ENCODE measurements around the gene RNF130.

RNF130 gene

DNA sequence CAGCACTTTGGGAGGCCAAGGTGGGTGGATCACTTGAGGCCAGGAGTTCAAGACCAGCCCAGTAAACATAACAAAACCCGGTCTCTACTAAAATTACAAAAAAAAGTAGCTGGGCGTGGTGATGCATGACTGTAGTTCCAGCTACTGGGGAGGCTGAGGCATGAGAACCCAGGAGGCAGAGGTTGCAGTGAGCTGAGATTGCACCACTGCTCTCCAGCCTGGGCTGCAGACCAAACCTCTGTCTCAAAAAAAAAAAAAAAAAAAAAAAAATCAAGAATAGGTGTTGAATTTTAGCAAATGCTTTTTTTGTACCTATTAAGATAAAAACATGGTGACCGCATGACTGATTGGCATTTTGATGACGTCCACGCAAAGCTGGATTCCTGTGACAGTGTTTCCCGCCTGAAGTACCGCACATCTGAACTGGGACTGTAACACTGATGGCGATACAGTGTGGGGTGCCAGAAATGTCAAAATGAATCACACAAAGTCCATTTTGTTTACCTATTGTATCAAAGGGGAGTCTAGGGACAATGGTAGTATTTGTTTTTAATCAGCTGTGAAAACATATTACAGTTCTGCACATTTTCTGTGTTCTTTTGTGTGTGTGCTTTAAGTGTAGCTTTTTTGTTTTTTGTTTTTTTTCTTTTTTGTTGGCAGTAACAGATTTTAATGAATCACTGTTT is 140.6 kb downstream of the RNF130 start:
- H3K9me3 Mint-ChIP-seq (ENCODE audit: low read depth): no peaks in the 10 kb centered on the region
- H3K4me1 Mint-ChIP-seq (ENCODE audit: low read depth): no peaks in the 10 kb centered on the region
- no peak overlapping the region for H3K4me3 Mint-ChIP-seq
- peaks cover 2% of the 10 kb centered on the region for H3K36me3 Mint-ChIP-seq
- no peak overlapping the region for H3K27ac Mint-ChIP-seq
- no peaks in the 10 kb centered on the region for H3K27me3 Mint-ChIP-seq

DNA sequence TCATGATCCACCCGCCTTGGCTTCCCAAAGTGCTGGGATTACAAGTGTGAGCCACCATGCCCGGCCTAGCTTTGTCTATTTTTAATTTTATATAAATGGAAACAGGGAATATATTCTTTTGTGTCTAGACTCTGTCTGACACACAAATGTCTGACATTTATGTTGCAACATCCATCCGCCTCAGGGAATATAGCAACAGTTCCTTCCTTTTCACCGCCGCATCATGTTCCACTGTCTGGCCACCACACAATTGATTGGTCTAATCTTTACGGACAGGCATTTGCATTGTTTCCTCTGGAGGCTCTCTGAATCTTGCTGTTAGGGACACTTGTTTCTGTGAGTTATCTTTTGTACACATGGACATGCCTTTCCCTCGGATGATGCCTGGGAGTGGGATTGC is 143.7 kb downstream of the RNF130 start:
- H3K27me3 Mint-ChIP-seq: no peaks in the 10 kb centered on the region
- H3K4me1 Mint-ChIP-seq (ENCODE audit: low read depth): no peaks in the 10 kb centered on the region
- H3K27ac Mint-ChIP-seq: no peak overlapping the region
- no peaks in the 10 kb centered on the region for H3K9me3 Mint-ChIP-seq (ENCODE audit: low read depth)
- H3K36me3 Mint-ChIP-seq: no peaks in the 10 kb centered on the region
- H3K4me3 Mint-ChIP-seq: no peak overlapping the region

DNA sequence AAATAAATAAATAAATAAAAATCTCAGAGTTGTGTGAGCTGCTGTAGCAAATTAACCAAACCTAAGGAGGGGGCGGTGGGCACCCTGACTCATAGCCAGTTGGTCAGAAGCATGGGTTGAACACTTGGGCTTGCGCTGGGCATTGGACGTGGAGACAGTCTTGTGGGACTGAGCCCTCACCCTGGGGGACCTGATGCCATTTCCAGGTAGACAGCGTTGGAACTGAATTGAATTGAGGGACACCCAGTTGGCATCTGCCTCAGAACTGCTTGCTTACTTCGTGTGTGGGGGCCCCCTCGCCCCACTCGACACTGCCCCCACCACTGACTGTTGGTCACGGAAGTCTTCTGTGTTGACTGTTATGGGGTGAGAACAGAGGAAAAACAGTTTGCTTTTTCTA is 144.9 kb downstream of the RNF130 start:
- no peaks in the 10 kb centered on the region for H3K4me1 Mint-ChIP-seq (ENCODE audit: low read depth)
- H3K27me3 Mint-ChIP-seq: no peaks in the 10 kb centered on the region
- H3K9me3 Mint-ChIP-seq (ENCODE audit: low read depth): no peaks in the 10 kb centered on the region
- no peaks in the 10 kb centered on the region for H3K36me3 Mint-ChIP-seq
- H3K4me3 Mint-ChIP-seq: no peak overlapping the region
- no peak overlapping the region for H3K27ac Mint-ChIP-seq

DNA sequence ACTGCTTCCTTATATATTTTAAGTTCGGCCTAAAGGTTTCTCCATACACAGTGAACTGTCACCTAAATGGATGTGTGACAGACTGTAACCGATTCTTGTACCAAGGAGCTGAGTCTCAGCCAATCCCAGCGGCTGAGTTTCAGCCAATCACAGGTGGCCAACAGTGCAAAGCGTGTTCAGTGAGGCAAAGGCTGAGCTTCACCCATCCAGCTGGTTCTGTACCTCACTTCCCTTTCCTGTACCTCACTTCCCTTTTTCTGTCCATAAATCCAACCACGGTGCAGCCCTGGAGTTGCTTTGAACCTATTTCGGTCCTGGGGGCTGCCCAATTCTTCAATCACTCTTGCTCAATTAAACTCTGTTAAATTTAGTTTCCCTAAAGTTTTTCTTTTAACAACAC is 148.1 kb downstream of the RNF130 start:
- no peaks in the 10 kb centered on the region for H3K27me3 Mint-ChIP-seq
- no peak overlapping the region for H3K4me3 Mint-ChIP-seq
- H3K4me1 Mint-ChIP-seq (ENCODE audit: low read depth): no peaks in the 10 kb centered on the region
- H3K9me3 Mint-ChIP-seq (ENCODE audit: low read depth): no peaks in the 10 kb centered on the region
- no peak overlapping the region for H3K27ac Mint-ChIP-seq
- no peaks in the 10 kb centered on the region for H3K36me3 Mint-ChIP-seq

DNA sequence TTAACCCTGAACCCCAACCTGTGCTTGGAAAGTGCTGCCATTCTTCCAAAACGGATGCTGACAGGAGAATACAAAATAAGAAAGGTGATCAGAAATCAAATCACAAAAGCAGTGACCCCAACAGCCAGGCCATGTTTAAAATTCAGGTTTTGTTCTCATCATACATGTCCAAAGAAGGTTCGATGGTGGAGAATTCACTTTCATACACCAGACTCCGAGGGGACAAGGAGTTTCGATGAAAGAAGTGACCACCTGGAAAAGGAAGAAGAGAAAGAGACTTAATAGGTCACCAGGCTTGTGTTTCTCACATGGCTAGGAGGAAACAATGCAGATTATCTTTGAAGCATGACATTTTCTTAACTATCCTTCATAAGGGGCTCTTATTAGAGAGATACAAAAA is 151.4 kb downstream of the RNF130 start:
- Mint-ChIP-seq H3K27ac (no peak overlapping the region), H3K9me3 (ENCODE audit: low read depth) (no peaks in the 10 kb centered on the region), H3K27me3 (peaks cover 7% of the 10 kb centered on the region), H3K4me3 (no peak overlapping the region), H3K36me3 (no peaks in the 10 kb centered on the region), H3K4me1 (ENCODE audit: low read depth) (no peaks in the 10 kb centered on the region)

DNA sequence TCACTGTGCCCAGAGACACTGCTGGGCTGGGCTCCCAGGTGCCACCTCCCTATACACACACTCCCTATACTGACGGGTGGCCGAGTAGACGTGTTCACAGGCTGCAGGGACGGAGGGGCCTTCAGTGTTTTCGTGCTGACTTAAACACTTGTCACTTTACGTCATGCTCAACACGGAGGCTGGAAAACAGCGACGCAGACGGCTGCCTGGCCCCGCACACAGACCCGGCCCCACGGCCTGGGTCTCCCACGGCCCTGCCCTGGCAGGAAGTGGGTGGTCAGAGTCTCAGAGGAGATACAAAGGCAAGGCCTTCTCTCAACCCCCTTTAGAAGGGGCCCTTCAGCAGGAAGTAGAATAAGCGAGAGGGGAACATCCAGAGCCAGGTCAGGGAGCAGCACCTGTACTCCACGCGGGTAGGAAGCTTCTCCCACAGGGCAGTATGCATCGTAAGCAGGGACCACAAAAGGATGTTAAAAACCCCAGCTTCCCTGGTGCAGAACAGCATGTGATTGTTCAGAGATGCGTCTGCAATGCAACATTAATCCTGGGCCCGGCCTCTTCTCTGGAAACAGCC is 152.0 kb downstream of the RNF130 start:
- Mint-ChIP-seq H3K4me1 (ENCODE audit: low read depth) (no peaks in the 10 kb centered on the region), H3K36me3 (no peaks in the 10 kb centered on the region), H3K27me3 (peaks cover 7% of the 10 kb centered on the region), H3K27ac (no peak overlapping the region), H3K9me3 (ENCODE audit: low read depth) (no peaks in the 10 kb centered on the region), H3K4me3 (no peak overlapping the region)

DNA sequence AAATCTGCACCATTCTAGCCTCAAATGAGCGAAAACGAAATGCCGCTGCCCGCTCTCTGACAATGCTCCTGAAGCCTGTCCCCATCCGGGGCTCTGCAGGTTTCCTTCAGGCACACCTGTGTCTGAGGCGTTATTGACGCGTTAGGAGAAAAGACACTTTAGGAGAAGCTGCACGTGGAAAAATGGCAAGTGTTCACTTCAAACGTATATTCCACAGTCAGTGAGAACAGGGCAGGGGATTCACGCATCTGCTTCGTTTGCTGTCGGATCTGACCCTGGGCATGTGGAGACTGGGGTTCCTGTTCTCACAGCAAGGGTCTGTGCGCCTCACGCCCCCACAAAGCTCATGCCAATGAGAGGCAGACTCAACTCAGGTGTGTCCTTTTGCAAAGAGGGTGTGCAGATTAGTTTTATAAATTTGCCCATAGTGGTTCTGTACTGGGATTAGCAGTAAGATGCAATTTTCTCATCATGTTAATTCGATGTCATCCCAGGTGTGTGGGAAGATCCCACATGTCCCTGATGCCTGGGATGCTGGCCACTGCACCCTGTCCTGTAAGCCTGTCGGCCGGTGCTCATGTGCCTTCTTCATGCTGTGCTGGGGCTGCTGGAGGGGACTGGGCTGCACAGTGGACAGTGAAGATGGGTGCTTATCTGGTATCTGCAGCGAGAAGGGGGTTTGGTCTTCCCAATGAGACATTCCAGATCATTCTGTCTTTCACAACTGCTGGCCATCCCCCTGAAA is 152.6 kb downstream of the RNF130 start:
- Mint-ChIP-seq H3K27ac (no peak overlapping the region), H3K4me1 (ENCODE audit: low read depth) (no peaks in the 10 kb centered on the region), H3K9me3 (ENCODE audit: low read depth) (no peaks in the 10 kb centered on the region), H3K27me3 (peaks cover 7% of the 10 kb centered on the region), H3K36me3 (no peaks in the 10 kb centered on the region), H3K4me3 (no peak overlapping the region)

DNA sequence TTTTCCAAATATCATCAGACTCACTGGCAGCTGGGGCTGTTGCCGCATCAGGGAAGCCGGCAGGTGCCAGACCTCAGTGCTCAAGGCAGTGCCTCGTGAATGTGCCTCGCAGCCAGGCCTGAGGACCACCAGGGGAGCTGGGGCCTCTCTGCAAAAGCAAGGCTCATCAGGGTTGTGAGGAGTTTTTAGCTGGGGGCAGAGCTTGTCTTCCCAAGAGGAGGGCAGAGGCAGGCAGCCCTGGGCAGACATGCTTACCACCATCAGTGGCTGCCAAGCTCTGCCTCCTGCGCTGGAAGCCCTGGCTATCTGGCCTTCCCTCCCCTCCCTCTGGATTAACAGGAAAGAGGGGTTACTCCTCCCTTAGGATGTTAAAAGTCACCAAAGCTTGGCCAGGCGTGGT is 155.0 kb downstream of the RNF130 start:
- Mint-ChIP-seq H3K27me3 (peaks cover 7% of the 10 kb centered on the region), H3K4me3 (no peak overlapping the region), H3K27ac (no peak overlapping the region), H3K36me3 (no peaks in the 10 kb centered on the region), H3K4me1 (ENCODE audit: low read depth) (no peaks in the 10 kb centered on the region), H3K9me3 (ENCODE audit: low read depth) (no peaks in the 10 kb centered on the region)

DNA sequence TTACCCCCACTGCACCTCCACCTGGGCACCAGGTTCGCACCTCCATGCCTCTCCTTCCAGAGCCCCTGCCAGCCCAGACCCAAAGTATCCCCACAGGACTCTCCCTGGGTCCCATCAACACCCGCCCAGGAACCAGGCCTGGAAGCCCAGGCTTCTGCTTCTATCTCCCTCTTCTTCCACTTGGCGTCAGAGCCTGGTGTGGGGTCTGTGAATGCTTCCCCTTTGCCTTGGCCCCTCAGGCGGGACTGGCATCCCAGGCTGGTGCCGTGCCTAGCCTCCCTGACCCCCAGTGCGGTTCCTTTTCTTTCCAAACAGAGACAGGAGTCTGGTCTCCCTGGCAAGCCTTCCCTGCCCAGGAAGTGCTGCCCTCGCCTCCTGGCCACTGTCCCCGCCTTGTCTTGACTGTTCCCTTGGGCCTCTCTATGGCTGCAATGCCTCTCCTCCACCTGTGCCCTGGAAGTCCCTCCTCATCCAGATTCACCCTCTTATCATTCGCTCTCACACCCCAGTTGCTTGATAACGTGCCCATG is 156.1 kb downstream of the RNF130 start:
- H3K4me3 Mint-ChIP-seq: no peak overlapping the region
- no peaks in the 10 kb centered on the region for H3K9me3 Mint-ChIP-seq (ENCODE audit: low read depth)
- no peaks in the 10 kb centered on the region for H3K4me1 Mint-ChIP-seq (ENCODE audit: low read depth)
- no peaks in the 10 kb centered on the region for H3K36me3 Mint-ChIP-seq
- H3K27me3 Mint-ChIP-seq: peaks cover 7% of the 10 kb centered on the region
- no peak overlapping the region for H3K27ac Mint-ChIP-seq

DNA sequence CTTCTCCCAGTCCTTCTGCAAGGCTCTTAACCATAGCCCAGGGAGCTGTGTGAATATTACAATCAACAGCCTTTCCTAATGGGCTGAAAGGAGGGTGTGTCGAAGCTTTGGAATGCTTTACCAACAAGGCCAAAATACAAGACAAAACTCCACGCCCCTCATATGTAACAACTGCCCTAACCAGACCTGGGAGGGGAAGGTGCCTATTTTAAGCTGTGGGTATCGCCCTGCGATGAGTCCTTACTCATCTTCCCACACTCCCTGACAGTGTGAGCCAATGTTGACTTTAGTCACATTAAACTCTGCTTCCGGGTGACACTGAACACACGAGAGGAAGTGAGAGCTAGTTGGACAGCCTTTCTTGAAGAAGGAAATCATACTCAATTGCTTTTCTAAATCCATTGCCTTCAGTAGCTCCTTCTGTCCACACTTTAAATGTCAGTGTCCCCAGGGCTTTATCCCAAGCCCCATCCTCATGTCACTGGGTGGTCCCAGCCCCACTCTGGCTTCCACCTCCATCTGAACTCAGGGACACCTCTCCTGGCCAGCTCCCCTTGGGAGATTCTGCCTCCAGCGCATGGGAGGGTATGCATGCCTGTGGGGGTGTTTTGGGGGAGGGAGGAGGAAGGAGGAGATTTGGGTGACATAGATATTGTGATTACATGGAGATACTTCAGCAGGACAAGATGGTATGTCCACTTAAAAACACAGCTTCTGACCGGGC is 157.4 kb downstream of the RNF130 start:
- Mint-ChIP-seq H3K4me1 (ENCODE audit: low read depth) (peaks cover 3% of the 10 kb centered on the region), H3K9me3 (ENCODE audit: low read depth) (no peaks in the 10 kb centered on the region), H3K4me3 (no peak overlapping the region), H3K27me3 (peaks cover 7% of the 10 kb centered on the region), H3K36me3 (no peaks in the 10 kb centered on the region), H3K27ac (no peak overlapping the region)

DNA sequence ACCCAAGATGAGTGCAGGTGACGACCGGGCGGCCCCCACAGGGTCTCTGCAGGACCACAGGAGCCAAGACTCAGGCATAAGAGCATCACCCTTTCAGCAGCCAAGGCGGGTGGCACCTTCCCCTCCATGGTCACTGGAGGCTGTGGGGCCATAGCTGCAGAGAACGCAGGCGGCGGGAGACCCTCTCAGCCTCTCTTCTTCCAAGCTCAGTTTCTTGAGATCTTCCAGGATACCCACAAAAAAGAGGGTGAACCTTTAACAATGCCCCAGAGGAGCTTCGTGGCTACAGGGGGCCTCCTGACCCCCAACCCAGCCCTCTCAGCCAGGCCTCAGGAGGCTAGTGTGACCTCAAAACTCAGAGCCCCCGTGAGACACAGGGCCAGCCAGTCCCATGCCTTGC is 158.1 kb downstream of the RNF130 start:
- Mint-ChIP-seq H3K4me3 (no peak overlapping the region), H3K4me1 (ENCODE audit: low read depth) (peaks cover 4% of the 10 kb centered on the region), H3K27me3 (peaks cover 7% of the 10 kb centered on the region), H3K9me3 (ENCODE audit: low read depth) (no peaks in the 10 kb centered on the region), H3K27ac (no peak overlapping the region), H3K36me3 (no peaks in the 10 kb centered on the region)

DNA sequence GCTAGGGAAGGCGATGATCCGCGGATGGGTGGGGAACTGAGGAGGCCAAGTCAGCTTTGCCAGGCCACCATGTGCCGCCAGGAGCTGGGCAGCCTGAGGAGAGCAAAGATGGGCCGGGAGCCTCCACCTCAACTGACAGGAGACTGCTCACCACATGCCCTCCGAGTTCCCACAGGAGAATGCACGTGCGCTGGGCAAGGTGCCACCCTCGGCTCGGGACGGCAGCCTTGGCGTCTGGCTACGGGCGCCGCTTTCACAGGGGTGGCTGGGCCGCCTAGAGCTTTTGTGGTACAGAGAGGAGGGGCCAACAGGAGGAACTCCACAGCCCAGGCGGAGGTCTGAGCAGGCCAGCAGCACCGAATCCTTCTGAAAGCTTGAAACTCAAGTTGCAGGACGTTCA is 158.6 kb downstream of the RNF130 start:
- Mint-ChIP-seq H3K4me1 (ENCODE audit: low read depth) (peaks cover 4% of the 10 kb centered on the region), H3K27ac (no peak overlapping the region), H3K36me3 (no peaks in the 10 kb centered on the region), H3K4me3 (no peak overlapping the region), H3K27me3 (peaks cover 4% of the 10 kb centered on the region), H3K9me3 (ENCODE audit: low read depth) (no peaks in the 10 kb centered on the region)

DNA sequence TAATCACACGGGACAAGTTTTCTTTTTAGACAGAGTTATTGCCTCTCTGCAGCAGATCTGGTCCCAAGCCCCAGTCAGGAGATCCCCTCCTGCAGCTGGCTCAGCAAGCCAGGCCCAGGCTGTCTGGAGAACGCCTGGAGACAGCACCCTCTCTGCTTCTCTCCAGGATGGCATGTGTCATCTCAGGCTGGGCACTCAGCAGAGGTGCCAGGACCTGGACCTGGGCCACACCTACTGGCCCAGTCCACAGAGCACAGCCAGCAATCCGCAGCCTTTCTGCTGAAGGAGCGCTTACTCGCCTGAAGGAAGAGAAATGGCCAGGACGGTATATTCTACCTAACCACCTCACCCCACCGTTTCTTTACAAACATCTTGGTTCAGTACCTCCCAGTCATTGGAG is 159.2 kb downstream of the RNF130 start:
- no peaks in the 10 kb centered on the region for H3K36me3 Mint-ChIP-seq
- H3K4me1 Mint-ChIP-seq (ENCODE audit: low read depth): peaks cover 4% of the 10 kb centered on the region
- H3K4me3 Mint-ChIP-seq: no peak overlapping the region
- H3K27ac Mint-ChIP-seq: no peak overlapping the region
- H3K9me3 Mint-ChIP-seq (ENCODE audit: low read depth): no peaks in the 10 kb centered on the region
- peaks cover 3% of the 10 kb centered on the region for H3K27me3 Mint-ChIP-seq

DNA sequence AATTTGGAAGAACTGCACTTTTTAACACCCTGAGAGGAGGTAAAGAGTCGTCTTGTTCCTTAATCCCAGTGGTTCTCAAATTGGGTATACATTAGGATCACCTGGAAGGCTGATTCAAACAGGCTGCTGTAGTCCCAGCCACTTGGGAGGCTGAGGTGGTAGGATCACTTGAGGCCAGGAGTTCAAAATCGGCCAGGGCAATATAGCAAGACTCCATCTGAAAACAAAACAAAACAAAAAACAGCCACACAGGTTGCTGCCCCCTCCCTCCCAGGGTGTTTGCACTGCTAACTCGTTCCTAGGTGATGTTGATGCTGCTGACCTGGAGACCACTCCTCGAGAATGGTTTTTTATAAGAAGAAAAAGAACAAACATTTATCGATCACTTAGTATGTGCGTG is 162.3 kb downstream of the RNF130 start:
- Mint-ChIP-seq H3K4me3 (peak overlapping the region; percentile 82), H3K36me3 (peaks cover 4% of the 10 kb centered on the region), H3K9me3 (ENCODE audit: low read depth) (no peaks in the 10 kb centered on the region), H3K4me1 (ENCODE audit: low read depth) (peaks cover 8% of the 10 kb centered on the region), H3K27me3 (no peaks in the 10 kb centered on the region), H3K27ac (peak overlapping the region; percentile 41)

DNA sequence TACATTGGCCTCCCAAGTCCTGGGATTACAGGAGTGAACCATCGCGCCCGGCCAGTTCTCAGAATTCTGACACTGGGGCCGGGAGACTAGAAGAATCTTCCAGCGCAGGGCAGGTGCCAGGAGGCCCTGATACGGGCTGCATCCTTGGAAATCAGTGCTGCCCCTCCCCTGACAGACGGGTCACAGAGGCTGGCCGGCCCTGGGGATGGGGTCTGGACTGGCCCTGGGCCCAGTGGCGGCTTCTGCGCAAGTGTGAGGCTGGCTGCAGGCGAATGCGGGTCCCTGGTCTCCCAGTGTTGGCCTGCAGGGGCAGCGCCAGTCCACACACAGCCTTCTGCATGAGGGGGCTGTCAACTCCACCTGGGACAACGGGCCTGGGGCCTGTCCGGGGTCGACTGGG is 163.0 kb downstream of the RNF130 start:
- no peaks in the 10 kb centered on the region for H3K9me3 Mint-ChIP-seq (ENCODE audit: low read depth)
- peaks cover 8% of the 10 kb centered on the region for H3K4me1 Mint-ChIP-seq (ENCODE audit: low read depth)
- H3K27ac Mint-ChIP-seq: no peak overlapping the region
- peak overlapping the region; percentile 82 for H3K4me3 Mint-ChIP-seq
- H3K36me3 Mint-ChIP-seq: peaks cover 7% of the 10 kb centered on the region
- no peaks in the 10 kb centered on the region for H3K27me3 Mint-ChIP-seq
